ENCODE data around the gene ATP2A3. TPM values are rescaled to one million over a fixed set of nuclear protein-coding genes. Genes with fewer than 3 reads are reported as not detected.

The ATP2A3 gene
- total RNA-seq = 100 to 1,000 TPM; 255 to 259 TPM

GRCh38 chr17:3964203-3965117 lies at the start of gene ATP2A3:
TSS of gene ATP2A3 (minus strand) at chr17:3964437. CDS start at chr17:3964291, 146 bp downstream.

GRCh38 chr17:3915995-3916696 lies 48.1 kb downstream of the ATP2A3 start, which contains the start of gene P2RX1:
TSS of gene P2RX1 (minus strand) at chr17:3916465. CDS start at chr17:3916225, 240 bp downstream.

GRCh38 chr17:3893003-3893719 lies 71.1 kb downstream of the ATP2A3 start, which contains the start of gene CAMKK1:
TSS of gene CAMKK1 (minus strand) at chr17:3893053. CDS start at chr17:3885687, 7,366 bp downstream.

Other genes with a start within 250 kb of the ATP2A3 start
- gene HASPIN, start 240.5 kb downstream of the ATP2A3 start, total RNA-seq = 10 to 100 TPM; 19.0 to 21.0 TPM
- gene ITGAE, start 163.2 kb downstream of the ATP2A3 start, total RNA-seq = 10 to 100 TPM; 15.4 to 17.5 TPM
- 10 to 100 TPM; 39.4 to 45.9 TPM for gene NCBP3, start 118.2 kb downstream of the ATP2A3 start, total RNA-seq
- 1 to 10 TPM; 4.6 to 4.8 TPM for gene CAMKK1, start 71.4 kb downstream of the ATP2A3 start, total RNA-seq
- gene P2RX1, start 48.0 kb downstream of the ATP2A3 start, total RNA-seq = under 1 TPM; 0.15 to 0.19 TPM
- gene ZZEF1, start 178.6 kb upstream of the ATP2A3 start, total RNA-seq = 10 to 100 TPM; 56.1 to 57.3 TPM
- gene CYB5D2, start 178.8 kb upstream of the ATP2A3 start, total RNA-seq = 1 to 10 TPM; 7.1 to 8.6 TPM

Data from activated naive CD4-positive, alpha-beta T cell treated with anti-CD3 and anti-CD28 coated beads, Interleukin-2, amount 10 ng/mL, durations not matched to agents 5 hours and 36 hours (primary cell).